Glutamatergic neuron (in vitro differentiated cells): ENCODE data around the gene ACVRL1. TPM values are rescaled to one million over a fixed set of nuclear protein-coding genes. Genes with fewer than 3 reads are reported as not detected.

Source experiments
- DNase-seq: peaks from one replicate; pipeline ENCODE4 v3.0.0; 2022
- H3K27ac Mint-ChIP-seq: one replicate; pipeline ENCODE4 v1.8.0; 2020; ENCODE audit warnings: mild to moderate bottlenecking, mixed read lengths, inconsistent platforms; ENCODE audit not compliant: unreplicated experiment
- H3K27me3 Mint-ChIP-seq: one replicate; pipeline ENCODE4 v1.8.0; 2020; ENCODE audit warnings: mild to moderate bottlenecking, moderate library complexity, mixed read lengths, inconsistent platforms; ENCODE audit not compliant: unreplicated experiment
- H3K36me3 Mint-ChIP-seq: one replicate; pipeline ENCODE4 v1.8.0; 2020; ENCODE audit warnings: mild to moderate bottlenecking, mixed read lengths, inconsistent platforms; ENCODE audit not compliant: unreplicated experiment
- H3K4me1 Mint-ChIP-seq: one replicate; pipeline ENCODE4 v1.8.0; 2020; ENCODE audit warnings: mild to moderate bottlenecking, low read depth, mixed read lengths, inconsistent platforms; ENCODE audit not compliant: unreplicated experiment
- H3K4me3 Mint-ChIP-seq: one replicate; pipeline ENCODE4 v1.8.0; 2020; ENCODE audit warnings: mild to moderate bottlenecking, mixed read lengths, inconsistent platforms; ENCODE audit not compliant: unreplicated experiment
- H3K9me3 Mint-ChIP-seq: one replicate; pipeline ENCODE4 v1.8.0; 2020; ENCODE audit warnings: mild to moderate bottlenecking, moderate library complexity, mixed read lengths, inconsistent platforms; ENCODE audit not compliant: unreplicated experiment
- total RNA-seq: library from RNA; stranded (reverse); fragmentation: NEBNext Ultra II Directional; extraction: Animal tissue kit (Norgen Biotek cat#: 25700); gene quantifications from one replicate; pipeline ENCODE4 v1.2.1, GENCODE V29; 2021; ENCODE audit not compliant: unreplicated experiment
- TF ChIP-seq, protein P1 (sequence below): fragments of 200-600 bp; sonication (generic); IDR thresholded peaks from one replicate; pipeline ENCODE4 v1.5.0; 2021; ENCODE audit not compliant: partially characterized antibody, unreplicated experiment

The ACVRL1 gene
- total RNA-seq, 1 donor from 2014 or later = 0.39 TPM

- no peak for DNase-seq
- Mint-ChIP-seq H3K4me1 (peaks cover 16% of the 10 kb centered on the region), H3K27me3 (peaks cover 4% of the 10 kb centered on the region), H3K27ac (no peak overlapping the region), H3K9me3 (no peaks in the 10 kb centered on the region), H3K36me3 (no peaks in the 10 kb centered on the region), H3K4me3 (no peak overlapping the region)
- TF ChIP-seq, protein P1, sequence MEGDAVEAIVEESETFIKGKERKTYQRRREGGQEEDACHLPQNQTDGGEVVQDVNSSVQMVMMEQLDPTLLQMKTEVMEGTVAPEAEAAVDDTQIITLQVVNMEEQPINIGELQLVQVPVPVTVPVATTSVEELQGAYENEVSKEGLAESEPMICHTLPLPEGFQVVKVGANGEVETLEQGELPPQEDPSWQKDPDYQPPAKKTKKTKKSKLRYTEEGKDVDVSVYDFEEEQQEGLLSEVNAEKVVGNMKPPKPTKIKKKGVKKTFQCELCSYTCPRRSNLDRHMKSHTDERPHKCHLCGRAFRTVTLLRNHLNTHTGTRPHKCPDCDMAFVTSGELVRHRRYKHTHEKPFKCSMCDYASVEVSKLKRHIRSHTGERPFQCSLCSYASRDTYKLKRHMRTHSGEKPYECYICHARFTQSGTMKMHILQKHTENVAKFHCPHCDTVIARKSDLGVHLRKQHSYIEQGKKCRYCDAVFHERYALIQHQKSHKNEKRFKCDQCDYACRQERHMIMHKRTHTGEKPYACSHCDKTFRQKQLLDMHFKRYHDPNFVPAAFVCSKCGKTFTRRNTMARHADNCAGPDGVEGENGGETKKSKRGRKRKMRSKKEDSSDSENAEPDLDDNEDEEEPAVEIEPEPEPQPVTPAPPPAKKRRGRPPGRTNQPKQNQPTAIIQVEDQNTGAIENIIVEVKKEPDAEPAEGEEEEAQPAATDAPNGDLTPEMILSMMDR = no peak
Measured at GRCh38 chr12:51915951-51916350, 8.6 kb downstream of the ACVRL1 start.

DNA sequence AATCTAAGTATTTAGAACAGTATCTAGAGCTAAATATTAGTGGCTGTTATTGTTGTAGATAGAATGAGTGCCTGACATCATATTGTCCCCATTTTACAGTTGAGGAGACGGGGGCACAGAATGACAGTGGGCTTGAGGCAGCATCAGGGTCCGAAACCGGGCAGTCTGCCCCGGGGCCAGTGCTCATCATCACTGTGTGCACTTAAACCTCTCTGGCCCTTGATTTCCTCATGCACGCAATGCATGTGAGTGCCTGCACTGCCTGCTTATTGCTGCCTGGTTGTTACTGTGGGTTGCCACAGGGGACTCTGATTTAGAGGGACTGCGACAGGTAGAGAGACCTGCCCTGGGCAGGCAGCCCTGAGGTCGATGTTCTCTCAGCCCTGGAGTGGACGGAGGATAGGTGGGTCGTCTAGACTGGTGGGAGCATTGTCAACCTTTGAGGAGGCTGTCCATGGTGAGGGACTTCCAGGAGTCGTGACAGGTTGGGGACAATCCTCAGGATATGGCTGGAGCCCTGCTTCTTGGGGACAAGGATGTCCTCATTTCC, 9.8 kb downstream of the ACVRL1 start:
- Mint-ChIP-seq H3K27ac (no peak overlapping the region), H3K27me3 (peaks cover 4% of the 10 kb centered on the region), H3K4me3 (no peak overlapping the region), H3K9me3 (no peaks in the 10 kb centered on the region), H3K36me3 (no peaks in the 10 kb centered on the region), H3K4me1 (peaks cover 14% of the 10 kb centered on the region)
- no peak for DNase-seq
- TF ChIP-seq, protein P1 = no peak

DNA sequence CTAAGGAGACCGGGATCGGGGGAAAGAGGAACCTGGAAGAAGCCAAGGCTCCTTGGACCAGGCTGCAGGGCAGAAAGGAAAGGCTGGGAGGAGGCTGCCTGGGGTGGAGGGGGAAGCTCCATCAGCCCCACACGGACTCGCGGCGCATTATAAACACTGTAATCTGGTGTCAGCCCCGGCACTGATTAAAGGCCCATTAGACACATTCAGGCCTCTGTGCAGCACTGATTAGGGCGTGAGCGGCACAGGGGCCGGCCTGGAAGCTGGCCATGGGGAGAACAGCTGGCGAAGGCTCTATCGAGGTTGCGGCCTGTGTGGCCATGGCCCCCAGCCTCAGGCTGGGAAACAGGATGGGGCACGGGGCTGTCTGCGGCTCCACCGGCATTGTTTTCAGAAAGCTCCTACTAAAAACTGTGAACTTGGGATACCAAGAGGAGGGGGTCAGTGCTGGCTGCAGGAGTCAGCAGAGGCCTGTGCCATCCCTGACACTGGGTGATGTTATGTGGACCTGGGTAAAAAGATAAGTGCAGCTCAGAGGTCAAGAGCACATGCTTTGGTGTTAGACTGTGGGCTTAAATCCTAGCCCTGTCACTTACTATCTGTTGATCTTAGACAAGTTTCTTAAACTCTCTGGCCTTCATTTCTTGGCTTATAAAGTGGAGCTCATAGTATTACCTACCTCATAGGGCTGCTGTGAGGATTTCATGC, 10.6 kb downstream of the ACVRL1 start:
- Mint-ChIP-seq H3K4me1 (peaks cover 14% of the 10 kb centered on the region), H3K4me3 (no peak overlapping the region), H3K27ac (no peak overlapping the region), H3K9me3 (no peaks in the 10 kb centered on the region), H3K36me3 (no peaks in the 10 kb centered on the region), H3K27me3 (peaks cover 4% of the 10 kb centered on the region)
- TF ChIP-seq, protein P1 = no peak
- DNase-seq = no peak

GRCh38 chr12:51920046-51920445, 12.7 kb downstream of the ACVRL1 start:
- no peak for DNase-seq
- H3K36me3 Mint-ChIP-seq = no peaks in the 10 kb centered on the region
- TF ChIP-seq, protein P1 = no peak
- H3K27ac Mint-ChIP-seq = no peak overlapping the region
- no peak overlapping the region for H3K4me3 Mint-ChIP-seq
- H3K9me3 Mint-ChIP-seq = no peaks in the 10 kb centered on the region
- peaks cover 4% of the 10 kb centered on the region for H3K27me3 Mint-ChIP-seq
- H3K4me1 Mint-ChIP-seq = peaks cover 19% of the 10 kb centered on the region

- peak; percentile 55 for DNase-seq
- Mint-ChIP-seq H3K9me3 (no peaks in the 10 kb centered on the region), H3K4me3 (no peak overlapping the region), H3K27ac (no peak overlapping the region), H3K36me3 (no peaks in the 10 kb centered on the region), H3K27me3 (peaks cover 4% of the 10 kb centered on the region), H3K4me1 (peaks cover 23% of the 10 kb centered on the region)
- TF ChIP-seq, protein P1 = no peak
Measured at GRCh38 chr12:51921017-51921725, 13.9 kb downstream of the ACVRL1 start.
